ENCODE measurements around the gene ZFHX3.

The ZFHX3 gene

DNA sequence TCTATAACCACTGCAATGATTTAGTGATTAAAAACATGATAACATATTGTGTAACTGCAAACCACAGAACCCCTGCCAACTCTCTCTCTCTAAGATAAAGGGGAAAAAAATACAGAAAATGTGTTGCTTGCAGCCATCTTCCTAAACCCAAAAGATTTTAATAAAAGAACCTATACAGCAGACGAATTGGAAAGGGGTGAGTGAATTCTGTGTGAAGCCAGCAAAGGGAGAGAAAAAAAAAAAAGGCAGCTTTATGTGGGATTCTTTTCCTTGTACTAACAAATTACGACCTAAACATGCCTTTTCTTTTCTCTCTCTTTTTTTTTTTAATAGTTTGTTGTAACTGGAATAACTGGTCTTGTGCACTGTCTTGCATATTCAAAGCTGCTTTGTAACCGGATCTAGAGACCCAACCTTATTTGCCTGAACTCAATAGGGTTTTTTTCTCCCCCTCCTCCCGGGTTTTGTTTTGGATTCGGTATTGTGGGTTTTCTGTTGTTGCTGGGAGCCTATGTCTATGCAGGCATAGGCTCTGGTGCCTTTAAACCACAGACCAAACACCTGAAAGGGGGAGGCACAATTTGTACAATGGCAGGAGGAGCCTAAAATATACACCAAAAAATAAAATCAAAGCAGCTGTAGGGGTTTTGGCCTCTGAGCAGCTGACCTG is 7.0 kb upstream of the ZFHX3 start:
- no peak for DNase-seq (ENCODE audit: low spot score)

DNA sequence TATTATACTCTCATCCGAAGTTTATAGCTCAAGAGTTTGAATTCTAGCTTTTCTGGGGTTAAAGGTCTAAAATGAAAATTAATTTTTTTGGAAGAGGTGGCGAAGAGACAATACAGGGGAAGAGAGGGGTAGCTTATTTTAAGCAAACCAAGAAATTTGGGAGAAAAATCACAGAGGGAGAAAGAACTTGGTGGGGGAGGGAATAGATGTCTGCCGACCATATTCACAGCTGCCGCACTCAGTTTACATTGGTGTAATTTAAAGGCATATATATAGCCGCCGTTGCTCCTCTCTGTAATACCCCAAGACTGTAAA is 6.5 kb upstream of the ZFHX3 start:
- no peak for DNase-seq (ENCODE audit: low spot score)

DNA sequence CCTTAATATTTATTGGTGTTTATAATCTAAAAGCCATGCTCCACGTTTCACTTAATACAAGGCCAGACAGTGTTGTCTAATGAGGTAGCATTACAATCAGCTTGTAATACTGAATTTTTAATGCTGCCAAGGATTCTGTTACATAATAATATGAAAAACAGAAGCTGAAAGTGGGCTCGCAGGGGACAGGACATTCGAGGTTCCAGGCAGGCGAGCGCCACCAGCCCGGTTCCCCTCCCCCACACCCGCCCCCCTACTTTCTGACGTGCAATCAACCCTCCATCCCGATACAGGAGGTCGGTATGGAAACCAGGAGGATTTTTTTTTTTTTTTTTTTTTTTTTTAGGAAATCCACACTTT is 6.2 kb upstream of the ZFHX3 start:
- no peak for DNase-seq (ENCODE audit: low spot score)

DNA sequence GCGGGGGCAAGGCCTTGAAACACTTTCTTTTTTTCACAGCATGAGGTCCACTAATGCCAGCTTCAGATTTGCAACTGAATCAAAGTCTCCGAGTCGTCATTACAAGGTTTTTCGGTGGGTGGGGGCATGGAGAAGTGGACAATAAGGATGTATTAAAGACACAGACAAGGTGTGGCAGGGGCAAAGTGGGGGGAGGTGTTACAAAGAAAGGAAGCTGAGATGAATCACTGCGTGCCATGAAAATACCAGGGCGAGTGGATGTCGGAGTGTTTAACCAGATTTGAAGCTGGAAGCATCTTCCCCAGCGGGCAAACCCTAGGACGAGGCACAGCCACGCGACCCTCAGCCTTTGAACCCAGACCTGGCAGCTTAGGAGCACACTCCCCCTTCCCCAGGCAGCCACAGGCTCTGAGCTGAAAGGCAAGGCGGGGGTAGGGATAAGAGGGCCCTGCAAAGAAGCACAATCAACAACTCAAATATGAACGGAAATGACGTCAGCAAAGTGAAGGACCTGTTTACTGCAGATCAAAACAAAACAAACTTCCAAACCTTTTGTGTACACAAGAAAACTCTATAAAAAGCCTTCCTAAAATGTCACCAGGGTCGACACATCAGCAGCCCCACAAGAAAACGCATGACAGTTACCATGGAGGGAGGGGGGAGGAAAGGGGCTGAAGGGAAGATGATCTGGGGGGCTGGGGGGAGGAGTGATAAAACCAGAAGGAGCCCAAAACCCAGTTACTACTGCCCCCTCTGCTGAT is 5.6 kb upstream of the ZFHX3 start:
- no peak for DNase-seq (ENCODE audit: low spot score)

- no peak for DNase-seq (ENCODE audit: low spot score)
Measured at GRCh38 chr16:73053038-73053363, 5.1 kb upstream of the ZFHX3 start.

GRCh38 chr16:73052576-73052975 is 4.6 kb upstream of the ZFHX3 start:
- no peak for DNase-seq (ENCODE audit: low spot score)

DNA sequence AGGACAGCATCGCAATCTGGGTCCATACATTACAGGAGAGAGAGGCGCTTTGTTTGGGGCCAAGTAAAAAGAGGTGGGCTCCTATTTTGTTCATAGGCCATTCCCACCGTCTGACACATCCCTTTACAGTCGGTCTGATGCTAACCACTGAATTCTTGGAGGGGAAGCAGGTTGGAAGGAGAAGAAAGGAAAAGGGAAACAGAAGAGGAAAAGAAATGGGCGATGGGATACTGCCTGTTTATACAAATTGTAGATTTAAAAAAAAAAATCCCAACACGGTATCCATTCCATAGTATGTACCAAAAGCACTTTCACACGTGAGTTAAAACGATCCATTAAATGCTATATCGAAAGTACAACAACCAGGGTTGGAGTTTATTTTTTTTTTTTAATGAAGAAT is 4.0 kb upstream of the ZFHX3 start:
- no peak for DNase-seq (ENCODE audit: low spot score)

GRCh38 chr16:73051226-73051625 is 3.3 kb upstream of the ZFHX3 start:
- no peak for DNase-seq (ENCODE audit: low spot score)

DNA sequence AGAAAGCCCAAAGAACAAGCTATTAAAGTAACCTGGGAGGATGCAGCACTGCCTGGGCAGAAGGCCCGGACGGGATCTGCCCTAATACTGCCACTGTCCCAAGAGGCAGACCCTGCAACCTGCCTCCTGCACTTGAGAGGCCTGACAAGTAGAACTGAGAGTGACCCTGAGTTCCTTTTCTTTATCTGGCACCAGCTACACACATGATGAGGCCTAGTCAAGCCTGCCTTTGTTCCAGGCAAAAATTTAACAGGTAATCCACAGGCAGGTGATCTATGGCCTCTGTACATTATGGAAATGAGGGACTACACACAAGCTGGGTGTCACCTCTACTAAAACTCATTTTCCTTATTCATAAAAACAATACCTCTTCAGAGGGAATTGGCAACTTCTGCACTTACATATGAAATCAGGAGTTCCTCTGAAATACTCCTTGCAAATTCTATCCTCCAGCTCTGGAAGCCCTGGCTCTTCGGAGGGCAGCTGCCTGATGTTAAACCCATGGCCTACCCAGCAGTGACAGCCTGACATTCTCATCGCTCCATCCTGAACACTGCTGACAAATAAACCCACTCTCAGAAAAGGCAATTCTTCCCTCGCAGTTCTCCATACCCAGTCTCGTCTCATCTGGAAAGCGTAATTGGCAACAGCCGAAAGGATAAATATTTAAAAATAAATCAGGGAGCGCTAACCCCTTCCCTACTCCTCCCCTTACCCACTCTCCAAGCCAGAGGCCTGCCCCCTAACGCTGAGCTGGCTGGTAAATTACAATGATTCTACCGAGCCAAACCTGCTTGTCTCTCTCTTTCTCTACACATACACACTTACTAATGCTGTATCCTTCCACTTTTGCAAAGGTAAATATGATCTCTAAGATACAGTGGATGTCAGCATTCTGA is 2.5 kb upstream of the ZFHX3 start:
- no peak for DNase-seq (ENCODE audit: low spot score)

DNA sequence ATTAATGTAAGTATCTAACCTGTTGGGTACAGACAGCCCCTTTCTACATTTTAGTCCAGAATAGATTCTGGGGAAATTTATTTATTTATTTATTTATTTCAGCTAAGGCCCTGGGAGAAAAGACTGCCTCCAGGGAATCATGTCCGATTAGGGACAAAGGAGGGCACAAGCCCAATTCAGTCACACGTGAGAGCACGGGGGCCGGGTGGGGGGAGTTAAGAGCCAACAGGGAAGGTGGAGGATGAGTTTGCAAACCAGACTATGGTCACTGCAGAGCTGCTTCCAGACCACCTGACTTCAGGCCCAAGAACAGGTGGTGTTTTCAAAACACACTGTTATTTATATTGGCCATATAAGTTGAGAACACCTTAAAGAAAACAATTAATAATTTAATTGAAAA is 1.6 kb upstream of the ZFHX3 start:
- DNase-seq (ENCODE audit: low spot score) = no peak

DNA sequence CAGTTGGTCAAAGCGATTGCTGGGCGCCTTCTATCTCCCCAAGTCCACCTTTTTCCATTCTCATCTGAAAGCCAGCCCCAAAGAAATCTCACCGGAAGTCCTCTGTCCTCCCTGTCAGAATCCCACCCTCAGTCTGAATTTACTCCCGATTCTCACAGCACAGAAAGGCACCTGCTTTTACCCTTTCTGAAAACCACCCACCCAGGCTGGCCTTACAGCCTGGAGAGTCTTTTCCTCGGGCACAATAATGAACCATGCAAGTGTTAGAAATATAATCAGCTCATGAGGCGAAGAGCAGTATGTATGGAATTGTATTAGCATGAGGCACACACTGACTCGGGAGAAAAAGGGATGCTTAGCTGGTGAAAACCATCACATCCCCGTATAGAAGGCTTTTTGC is 1.2 kb upstream of the ZFHX3 start:
- DNase-seq (ENCODE audit: low spot score) = no peak

DNA sequence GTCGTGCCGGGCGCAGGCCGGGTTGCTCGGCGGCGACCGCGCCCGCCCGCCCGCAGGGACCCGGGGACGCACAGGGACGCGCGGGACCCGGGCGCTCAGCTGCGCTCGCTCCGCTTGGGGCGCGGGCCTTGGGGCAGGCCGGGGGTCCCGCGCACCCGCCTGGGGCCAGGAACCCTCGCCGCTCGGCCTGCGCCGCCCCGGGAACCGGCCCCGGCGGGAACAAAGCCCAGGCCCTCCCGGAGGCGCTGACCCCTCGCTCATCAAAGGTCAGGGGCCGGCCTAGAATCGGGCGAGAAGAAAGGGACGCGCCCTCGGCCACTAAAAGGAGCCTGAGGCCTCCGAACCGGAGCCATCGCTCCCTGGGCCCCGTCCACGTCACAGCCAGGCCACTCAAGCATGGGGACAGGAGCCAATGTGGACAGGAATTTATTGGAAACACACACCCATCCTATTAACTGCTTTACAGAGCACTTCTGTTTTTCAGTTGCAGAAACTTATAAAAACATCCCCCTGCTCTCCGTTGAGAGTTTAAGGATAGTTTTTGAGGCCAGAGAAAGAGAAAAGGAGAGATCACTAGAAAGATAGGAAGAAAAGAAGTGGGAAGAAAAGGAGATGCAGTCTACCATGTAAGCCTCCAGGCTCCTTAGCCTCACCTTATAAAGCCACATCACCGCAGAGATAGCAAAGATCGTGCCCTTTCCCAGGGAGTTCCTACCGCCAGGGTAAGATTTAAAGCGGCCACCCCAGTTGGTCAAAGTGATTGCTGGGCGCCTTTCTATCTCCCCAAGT is 558 bp upstream of the ZFHX3 start:
- DNase-seq (ENCODE audit: low spot score) = no peak

- no peak for DNase-seq (ENCODE audit: low spot score)
Measured at GRCh38 chr16:73047221-73047535, 750 bp downstream of the ZFHX3 start.

GRCh38 chr16:73046849-73047214 is 1.1 kb downstream of the ZFHX3 start:
- no peak for DNase-seq (ENCODE audit: low spot score)

GRCh38 chr16:73046202-73046848 is 1.6 kb downstream of the ZFHX3 start:
- no peak for DNase-seq (ENCODE audit: low spot score)

- DNase-seq (ENCODE audit: low spot score) = no peak
Measured at GRCh38 chr16:73043828-73044467, 4.0 kb downstream of the ZFHX3 start.

- DNase-seq (ENCODE audit: low spot score) = no peak
Measured at GRCh38 chr16:73042807-73043206, 5.1 kb downstream of the ZFHX3 start.

- DNase-seq (ENCODE audit: low spot score) = no peak
Measured at GRCh38 chr16:73041676-73042075, 6.3 kb downstream of the ZFHX3 start.

DNA sequence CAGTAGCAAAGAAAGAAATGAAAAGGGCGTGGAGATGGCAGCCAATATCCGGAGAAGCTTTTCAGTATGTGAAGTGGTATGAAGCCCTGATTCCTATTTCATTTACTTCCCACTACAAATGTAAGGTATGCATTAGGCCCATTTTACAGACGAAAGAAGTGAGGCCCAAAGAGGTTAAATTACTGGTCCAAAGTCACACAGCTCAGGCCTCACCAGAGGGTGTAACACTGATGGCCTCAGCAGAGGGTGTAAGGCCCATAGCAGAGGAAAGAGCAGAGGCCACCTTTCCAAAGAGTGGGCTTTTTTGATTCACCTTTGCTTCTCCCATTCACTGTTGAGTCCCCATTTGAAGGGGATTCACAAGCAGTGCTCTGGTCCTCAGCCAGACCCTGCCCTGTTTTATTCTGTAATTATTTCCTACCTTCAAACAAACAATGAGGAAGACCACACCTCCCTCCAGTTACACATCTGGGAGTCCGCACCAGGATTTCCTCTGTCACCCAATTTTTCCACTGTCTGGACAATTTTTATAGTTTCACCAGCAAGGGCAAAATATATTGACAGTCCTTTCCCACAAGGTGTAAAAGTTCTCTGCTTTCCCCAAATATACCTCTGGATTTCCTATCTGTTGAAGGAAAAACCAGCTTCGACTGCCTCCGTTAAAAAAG is 7.1 kb downstream of the ZFHX3 start:
- no peak for DNase-seq (ENCODE audit: low spot score)

DNA sequence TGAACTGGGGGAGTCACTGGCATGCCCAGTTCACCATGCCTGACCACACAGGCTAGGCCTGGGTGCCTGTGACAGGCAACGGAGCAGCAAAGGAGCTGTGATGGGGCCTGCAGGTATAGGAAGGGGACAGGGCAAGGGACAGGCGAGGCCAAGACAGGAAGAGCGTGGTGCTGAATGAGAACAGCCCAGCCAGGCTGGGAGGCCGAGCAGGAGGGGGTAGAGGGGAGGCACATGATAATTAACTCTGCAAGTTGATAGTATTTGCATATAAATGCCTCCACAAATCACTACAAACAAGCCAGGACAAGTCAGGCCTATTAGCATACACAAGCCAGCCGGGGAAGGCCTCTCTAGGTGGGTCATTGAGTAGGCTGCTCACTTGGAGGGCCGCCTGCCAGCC is 7.8 kb downstream of the ZFHX3 start:
- no peak for DNase-seq (ENCODE audit: low spot score)

All from hematopoietic multipotent progenitor cell treated with erythropoietin and hydrocortisone succinate and interleukin-3 and kit ligand, for 17 days (in vitro differentiated cells).